Fibroblast of lung (primary cell): ENCODE measurements around the gene FCHO2. TPM values are rescaled to one million over a fixed set of nuclear protein-coding genes. Genes with fewer than 3 reads are reported as not detected.
A peak's percentile ranks its signal among the peaks of the same experiment; 100 is the strongest.

Experiments
- DNase-seq, 2 donors: peaks; one replicate each; pipeline versions ENCODE4 v3.0.0 to v3.0.0-alpha.2; 2010; ENCODE audit warnings: low read depth in 2 of 2
- H2AFZ ChIP-seq: 2 replicates; pipeline ENCODE4 v1.5.1; 2012; ENCODE audit warnings: low read length, control low read depth, inconsistent platforms
- H3K27ac ChIP-seq: 2 replicates; pipeline ENCODE4 v1.5.1; 2011; ENCODE audit warnings: low read length, control low read depth; ENCODE audit not compliant: insufficient read depth
- H3K27me3 ChIP-seq: 2 replicates; pipeline ENCODE4 v1.5.1; 2011; ENCODE audit warnings: mild to moderate bottlenecking, low read length; ENCODE audit not compliant: control insufficient read depth, insufficient read depth
- H3K36me3 ChIP-seq: 2 replicates; pipeline ENCODE4 v1.5.1; 2011; ENCODE audit warnings: low read length; ENCODE audit not compliant: control insufficient read depth, insufficient read depth
- H3K4me1 ChIP-seq: 2 replicates; pipeline ENCODE4 v1.5.1; 2011; ENCODE audit warnings: low read length; ENCODE audit not compliant: control insufficient read depth, insufficient read depth; ENCODE audit errors: extremely low read depth
- H3K4me2 ChIP-seq: 2 replicates; pipeline ENCODE4 v1.5.1; 2011; ENCODE audit warnings: low read length, control low read depth; ENCODE audit not compliant: insufficient read depth; ENCODE audit errors: extremely low read depth
- H3K4me3 ChIP-seq, 4 experiments: fragments of 200-600 bp in 1 of 4; sonication (generic) in 1 of 4; replicated peaks in 1 of 4; 2 replicates each; pipeline ENCODE4 v1.5.1; 2011 to 2016; ENCODE audit warnings: low read length in 4 of 4, low read depth in 3 of 4, mild to moderate bottlenecking in 3 of 4, control low read depth in 2 of 4, inconsistent platforms in 1 of 4, mixed read lengths in 1 of 4; ENCODE audit not compliant: insufficient read depth in 1 of 4; ENCODE audit errors: control extremely low read depth in 1 of 4
- H3K79me2 ChIP-seq: 2 replicates; pipeline ENCODE4 v1.5.1; 2012; ENCODE audit warnings: mild to moderate bottlenecking, low read length, inconsistent platforms; ENCODE audit not compliant: control insufficient read depth, insufficient read depth
- H3K9ac ChIP-seq: 2 replicates; pipeline ENCODE4 v1.5.1; 2011; ENCODE audit warnings: mild to moderate bottlenecking, low read length, control low read depth; ENCODE audit not compliant: insufficient read depth
- H3K9me3 ChIP-seq: 2 replicates; pipeline ENCODE4 v1.5.1; 2012; ENCODE audit warnings: low read depth, low read length; ENCODE audit not compliant: control insufficient read depth, insufficient read depth
- H4K20me1 ChIP-seq: 2 replicates; pipeline ENCODE4 v1.5.1; 2011; ENCODE audit warnings: low read length; ENCODE audit not compliant: control insufficient read depth, insufficient read depth; ENCODE audit errors: extremely low read depth
- EZH2 ChIP-seq: IDR thresholded peaks from 2 replicates; pipeline ENCODE4 v1.5.1; 2012; ENCODE audit warnings: low read length, control low read depth, mild to moderate bottlenecking; ENCODE audit errors: missing control alignments
- polyA minus RNA-seq: library from RNA; depleted of rRNA, polyadenylated mRNA; stranded (reverse); fragments of >200 nt; gene quantifications from 2 replicates; pipeline ENCODE4 v1.2.3, GENCODE V29; 2011; ENCODE audit warnings: low replicate concordance
- polyA plus RNA-seq, 2 donors: library from polyadenylated mRNA; depleted of rRNA in 1 of 2; stranded (reverse) in 1 of 2; unstranded in 1 of 2; fragments of >200 nt; gene quantifications; 2 replicates each; pipeline ENCODE4 v1.2.1, GENCODE V29; 2011 to 2012; ENCODE audit warnings: missing spikeins in 1 of 2
- total RNA-seq: library from RNA; depleted of rRNA; stranded (reverse); fragments of >200 nt; gene quantifications from 2 replicates; pipeline ENCODE4 v1.2.1, GENCODE V29; 2014
- TF ChIP-seq, protein P1 (sequence below), 2 donors: IDR thresholded peaks in 1 of 2; conservative IDR thresholded peaks in 1 of 2; 1 replicate in 1 of 2; 2 replicates in 1 of 2; pipeline ENCODE4 v1.5.1; 2011 to 2012; ENCODE audit warnings: low read length in 2 of 2, control low read depth in 1 of 2, inconsistent platforms in 1 of 2, low read depth in 1 of 2, mild to moderate bottlenecking in 1 of 2

The FCHO2 gene, protein sequence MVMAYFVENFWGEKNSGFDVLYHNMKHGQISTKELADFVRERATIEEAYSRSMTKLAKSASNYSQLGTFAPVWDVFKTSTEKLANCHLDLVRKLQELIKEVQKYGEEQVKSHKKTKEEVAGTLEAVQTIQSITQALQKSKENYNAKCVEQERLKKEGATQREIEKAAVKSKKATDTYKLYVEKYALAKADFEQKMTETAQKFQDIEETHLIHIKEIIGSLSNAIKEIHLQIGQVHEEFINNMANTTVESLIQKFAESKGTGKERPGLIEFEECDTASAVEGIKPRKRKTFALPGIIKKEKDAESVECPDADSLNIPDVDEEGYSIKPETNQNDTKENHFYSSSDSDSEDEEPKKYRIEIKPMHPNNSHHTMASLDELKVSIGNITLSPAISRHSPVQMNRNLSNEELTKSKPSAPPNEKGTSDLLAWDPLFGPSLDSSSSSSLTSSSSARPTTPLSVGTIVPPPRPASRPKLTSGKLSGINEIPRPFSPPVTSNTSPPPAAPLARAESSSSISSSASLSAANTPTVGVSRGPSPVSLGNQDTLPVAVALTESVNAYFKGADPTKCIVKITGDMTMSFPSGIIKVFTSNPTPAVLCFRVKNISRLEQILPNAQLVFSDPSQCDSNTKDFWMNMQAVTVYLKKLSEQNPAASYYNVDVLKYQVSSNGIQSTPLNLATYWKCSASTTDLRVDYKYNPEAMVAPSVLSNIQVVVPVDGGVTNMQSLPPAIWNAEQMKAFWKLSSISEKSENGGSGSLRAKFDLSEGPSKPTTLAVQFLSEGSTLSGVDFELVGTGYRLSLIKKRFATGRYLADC
- total RNA-seq = 19.2 and 19.5 TPM in 2 replicates
- polyA plus RNA-seq = 10.2 and 11.3 TPM in 2 replicates
- polyA plus RNA-seq (2012) = 7.9 and 8.6 TPM in 2 replicates
- polyA minus RNA-seq = 15.0 and 21.3 TPM in 2 replicates

GRCh38 chr5:72955768-72956323, at the start of gene FCHO2:
FCHO2 (plus strand) TSS chr5:72956041; CDS start chr5:72956097, 56 bp downstream.
- Histone ChIP-seq H4K20me1 (no peaks in the 10 kb centered on the region), H3K27ac (peak within 1 kb of the TSS; percentile 94), H3K9ac (peak within 1 kb of the TSS; percentile 78), H3K79me2 (peaks cover 39% of the 10 kb centered on the region), H3K9me3 (no peaks in the 10 kb centered on the region), H3K4me2 (peak within 1 kb of the TSS; percentile 87), H3K27me3 (no peaks in the 10 kb centered on the region), H3K4me1 (peaks cover 11% of the 10 kb centered on the region), H3K4me3 (peak within 1 kb of the TSS; percentile 67 to 78 (median 74)), H3K36me3 (no peaks in the 10 kb centered on the region), H2AFZ (peak within 1 kb of the TSS; percentile 74)
- DNase-seq = peak; percentile 93 to 97
- TF ChIP-seq, protein P1, sequence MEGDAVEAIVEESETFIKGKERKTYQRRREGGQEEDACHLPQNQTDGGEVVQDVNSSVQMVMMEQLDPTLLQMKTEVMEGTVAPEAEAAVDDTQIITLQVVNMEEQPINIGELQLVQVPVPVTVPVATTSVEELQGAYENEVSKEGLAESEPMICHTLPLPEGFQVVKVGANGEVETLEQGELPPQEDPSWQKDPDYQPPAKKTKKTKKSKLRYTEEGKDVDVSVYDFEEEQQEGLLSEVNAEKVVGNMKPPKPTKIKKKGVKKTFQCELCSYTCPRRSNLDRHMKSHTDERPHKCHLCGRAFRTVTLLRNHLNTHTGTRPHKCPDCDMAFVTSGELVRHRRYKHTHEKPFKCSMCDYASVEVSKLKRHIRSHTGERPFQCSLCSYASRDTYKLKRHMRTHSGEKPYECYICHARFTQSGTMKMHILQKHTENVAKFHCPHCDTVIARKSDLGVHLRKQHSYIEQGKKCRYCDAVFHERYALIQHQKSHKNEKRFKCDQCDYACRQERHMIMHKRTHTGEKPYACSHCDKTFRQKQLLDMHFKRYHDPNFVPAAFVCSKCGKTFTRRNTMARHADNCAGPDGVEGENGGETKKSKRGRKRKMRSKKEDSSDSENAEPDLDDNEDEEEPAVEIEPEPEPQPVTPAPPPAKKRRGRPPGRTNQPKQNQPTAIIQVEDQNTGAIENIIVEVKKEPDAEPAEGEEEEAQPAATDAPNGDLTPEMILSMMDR (conservative IDR thresholded peaks at IDR 0.05 in 1 of 2, IDR thresholded peaks at IDR 0.05 in 1 of 2; ENCODE audit: low read depth in 1 of 2, low read length in 2 of 2) = peak; percentile 62 to 67
- TF ChIP-seq EZH2 = no peak

DNA sequence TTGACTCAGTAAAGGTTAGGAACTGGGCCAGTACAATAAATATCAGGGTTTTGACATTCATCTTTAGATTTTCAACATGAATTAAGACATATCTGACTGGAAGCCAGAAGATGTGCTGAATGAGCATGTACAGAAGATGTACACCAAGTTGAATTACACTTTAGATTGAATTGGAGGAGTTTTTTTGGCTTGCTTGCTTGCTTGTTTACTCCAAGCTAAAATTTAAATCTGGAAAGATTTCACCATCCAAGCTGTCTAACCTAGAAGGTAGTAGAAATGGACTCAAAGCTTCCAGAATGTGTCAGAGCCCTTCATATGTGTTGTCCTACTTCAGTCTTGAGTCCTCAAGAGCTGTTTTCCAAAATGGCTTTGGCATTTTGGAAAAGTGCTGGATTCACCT, 49.0 kb upstream of the FCHO2 start:
- H3K36me3 ChIP-seq = peaks cover 6% of the 10 kb centered on the region

More for the DNA sequence above, 49.0 kb upstream of the FCHO2 start:
- H3K4me2 ChIP-seq = no peak overlapping the region
- H3K79me2 ChIP-seq = no peaks in the 10 kb centered on the region
- DNase-seq = no peak
- no peaks in the 10 kb centered on the region for H4K20me1 ChIP-seq
- no peak for TF ChIP-seq EZH2
- TF ChIP-seq, protein P1 (conservative IDR thresholded peaks at IDR 0.05 in 1 of 2, IDR thresholded peaks at IDR 0.05 in 1 of 2; ENCODE audit: low read depth in 1 of 2, low read length in 2 of 2) = no peak
- H3K4me1 ChIP-seq = no peaks in the 10 kb centered on the region
- no peak overlapping the region for H3K9ac ChIP-seq
- H3K9me3 ChIP-seq = no peaks in the 10 kb centered on the region
- no peak overlapping the region for H2AFZ ChIP-seq
- no peak overlapping the region for H3K4me3 ChIP-seq
- no peaks in the 10 kb centered on the region for H3K27me3 ChIP-seq
- no peak overlapping the region for H3K27ac ChIP-seq
